Measurements from ENCODE around the gene PCDH12.

GRCh38 chr5:141934099-141934844, 23.7 kb downstream of the PCDH12 start:
- TF ChIP-seq CTCF (IDR thresholded peaks at IDR 0.05) (no peak), POLR2AphosphoS5 (IDR thresholded peaks at IDR 0.05; ENCODE audit: insufficient read depth in 1 of 2, low read depth in 1 of 2) (no peak)

All from vagina (tissue), 2 donors.